ENCODE measurements around the gene RASA4B. TPM values are rescaled to one million over a fixed set of nuclear protein-coding genes. Genes with fewer than 3 reads are reported as not detected.
A peak's percentile ranks its signal among the peaks of the same experiment; 100 is the strongest.
"Not testable (repeated sequence)": the region's sequence is repeated elsewhere in the genome, so short reads cannot be mapped to it uniquely, and the experiment has no call there.

The RASA4B gene
- 7.5 to 12.3 TPM (median 9.9 TPM) in 3 replicates for total RNA-seq
- long read RNA-seq, partial matches to known transcripts: 2 of 4 reads
- long read RNA-seq, other reads (novel, unspliced or antisense): 2 of 4 reads

DNA sequence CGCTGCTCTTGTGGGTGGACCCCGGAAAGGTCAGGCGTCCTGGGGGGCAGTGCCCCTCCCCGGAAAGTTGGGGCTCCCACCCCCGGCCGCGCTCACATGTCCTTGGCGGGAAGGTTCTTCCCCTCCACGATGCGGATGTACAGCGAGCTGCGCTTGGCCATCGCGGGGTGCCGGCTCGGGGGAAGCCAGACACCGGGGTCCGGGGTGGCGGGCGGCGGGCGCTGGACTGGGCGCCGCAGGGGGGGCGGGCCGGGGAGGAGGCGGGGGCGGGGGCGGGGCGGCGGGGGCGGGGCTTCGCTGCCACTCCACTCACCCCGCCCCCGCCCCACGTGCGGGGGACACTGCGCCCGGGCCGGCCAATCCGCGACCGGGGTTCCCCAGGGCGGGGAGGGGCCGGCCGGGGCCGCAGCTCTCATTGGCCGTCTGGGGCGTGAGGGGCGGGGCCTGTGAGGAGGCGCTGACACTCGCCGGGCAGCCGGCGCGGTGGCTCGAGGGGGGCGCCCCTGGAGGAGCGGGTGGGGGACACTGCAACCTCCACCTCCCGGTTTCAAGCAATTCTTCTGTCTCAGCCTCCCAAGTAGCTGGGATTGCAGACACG lies at the start of gene RASA4B:
Gene RASA4B, minus strand, starts transcription at position 228 of the 598 bp plus-strand sequence. Its CDS starts 67 bp downstream, at position 161.
- H3K9me3 Mint-ChIP-seq (ENCODE audit: low read depth); H3K27me3 Mint-ChIP-seq (ENCODE audit: low read depth); H3K36me3 Mint-ChIP-seq (ENCODE audit: low read depth); DNase-seq (ENCODE audit: low spot score); H3K27ac Mint-ChIP-seq (ENCODE audit: unreplicated experiment); H3K4me1 Mint-ChIP-seq (ENCODE audit: low read depth): not testable (repeated sequence)
- peak within 1 kb of the TSS; percentile 44 for H3K4me3 Mint-ChIP-seq (ENCODE audit: unreplicated experiment)

DNA sequence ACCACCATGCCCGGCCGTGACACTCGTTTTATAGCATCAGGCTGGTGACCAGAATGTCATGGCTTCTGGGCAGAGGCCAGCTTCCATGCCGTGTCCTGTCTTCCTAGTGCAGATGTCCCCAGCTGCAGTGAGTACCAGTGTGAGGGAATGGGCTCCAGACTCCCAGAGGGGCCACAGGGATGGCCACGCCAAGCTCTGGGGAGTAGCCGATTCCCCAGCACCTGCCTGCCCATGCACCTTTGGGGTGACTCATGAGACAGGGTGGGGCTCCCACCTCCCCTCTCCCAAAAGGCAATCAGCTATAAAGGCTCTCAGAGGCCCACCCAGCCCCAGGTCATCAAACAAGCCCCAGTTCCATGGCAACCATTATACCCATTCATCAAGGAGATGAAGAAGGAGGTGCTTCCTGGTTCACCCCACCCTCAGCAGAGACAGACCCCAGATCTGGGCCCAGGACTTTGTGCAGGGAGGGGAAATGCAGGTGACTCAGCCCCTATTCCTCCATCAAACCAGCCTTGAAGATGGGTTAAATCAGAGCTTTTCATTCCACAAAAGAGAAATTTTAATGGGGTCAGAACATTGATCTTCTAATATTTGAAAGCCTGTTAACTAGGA lies 33.3 kb upstream of the RASA4B start, which contains the start of gene SPDYE2:
Gene SPDYE2, plus strand, starts transcription at position 419 of the 615 bp plus-strand sequence. CDS start 2,030 bp downstream, outside the sequence.
- H3K27ac Mint-ChIP-seq (ENCODE audit: unreplicated experiment); H3K9me3 Mint-ChIP-seq (ENCODE audit: low read depth); H3K36me3 Mint-ChIP-seq (ENCODE audit: low read depth); H3K4me1 Mint-ChIP-seq (ENCODE audit: low read depth); H3K4me3 Mint-ChIP-seq (ENCODE audit: unreplicated experiment); DNase-seq (ENCODE audit: low spot score); H3K27me3 Mint-ChIP-seq (ENCODE audit: low read depth): not testable (repeated sequence)

DNA sequence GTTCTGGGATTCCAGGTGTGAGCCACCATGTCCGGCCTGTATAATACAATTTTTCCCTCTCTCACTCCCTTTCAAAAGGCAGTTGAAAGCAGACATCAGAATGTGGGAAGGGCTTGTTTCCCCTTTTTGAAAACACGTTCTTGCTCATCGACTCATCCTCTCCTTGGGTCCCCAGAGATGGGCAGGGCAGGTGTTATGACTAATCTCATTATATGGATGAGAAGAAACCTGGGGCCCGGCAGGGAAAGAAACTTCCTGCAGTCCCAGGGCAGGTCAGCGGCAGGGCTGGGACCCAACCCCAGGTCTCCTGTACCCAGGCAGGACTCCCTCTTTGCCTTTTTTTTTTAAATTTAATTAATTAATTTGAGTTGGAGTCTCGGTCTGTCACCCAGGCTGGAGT lies 28.8 kb upstream of the RASA4B start:
- not testable (repeated sequence) for H3K4me1 Mint-ChIP-seq (ENCODE audit: low read depth); H3K9me3 Mint-ChIP-seq (ENCODE audit: low read depth); H3K27ac Mint-ChIP-seq (ENCODE audit: unreplicated experiment); H3K27me3 Mint-ChIP-seq (ENCODE audit: low read depth); DNase-seq (ENCODE audit: low spot score); H3K36me3 Mint-ChIP-seq (ENCODE audit: low read depth); H3K4me3 Mint-ChIP-seq (ENCODE audit: unreplicated experiment)

DNA sequence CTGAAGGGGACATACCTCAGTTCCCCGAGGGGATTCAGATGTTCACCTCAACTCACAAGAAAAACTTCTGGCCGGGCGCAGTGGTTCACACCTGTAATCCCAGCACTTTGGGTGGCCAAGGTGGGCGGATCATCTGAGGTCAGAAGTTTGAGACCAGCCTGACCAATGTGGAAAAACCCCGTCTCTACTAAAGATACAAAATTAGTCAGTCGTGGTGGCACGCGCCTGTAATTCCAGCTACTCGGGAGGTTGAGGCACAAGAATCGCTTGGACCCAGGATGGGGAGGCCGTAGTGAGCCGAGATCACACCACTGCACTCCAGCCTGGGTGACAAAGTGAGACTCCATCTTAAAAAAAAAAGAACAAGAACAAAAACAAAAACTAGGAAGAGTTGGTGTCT lies 27.7 kb upstream of the RASA4B start:
- not testable (repeated sequence) for H3K9me3 Mint-ChIP-seq (ENCODE audit: low read depth); H3K27ac Mint-ChIP-seq (ENCODE audit: unreplicated experiment); DNase-seq (ENCODE audit: low spot score); H3K4me3 Mint-ChIP-seq (ENCODE audit: unreplicated experiment); H3K4me1 Mint-ChIP-seq (ENCODE audit: low read depth); H3K36me3 Mint-ChIP-seq (ENCODE audit: low read depth); H3K27me3 Mint-ChIP-seq (ENCODE audit: low read depth)

DNA sequence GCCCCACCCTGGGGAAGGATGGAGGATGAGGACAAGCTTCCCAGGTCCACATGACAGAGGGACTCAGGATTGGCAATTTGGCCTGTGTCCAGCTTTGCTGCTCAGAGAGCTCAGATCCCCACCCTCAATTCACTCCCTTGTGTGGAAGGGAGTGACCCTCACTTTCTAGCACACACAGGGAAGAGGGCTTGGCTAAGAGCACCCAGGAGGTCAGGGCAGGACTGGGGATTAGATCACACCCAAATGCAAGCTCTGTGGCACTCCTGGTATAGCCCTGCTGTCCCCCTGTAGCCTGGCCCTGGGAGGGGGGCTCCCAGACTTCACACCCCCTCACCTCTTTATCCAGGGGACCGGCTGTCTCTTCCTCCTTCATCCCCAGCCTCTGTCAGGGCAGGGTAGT lies 26.8 kb upstream of the RASA4B start:
- H3K27me3 Mint-ChIP-seq (ENCODE audit: low read depth); H3K36me3 Mint-ChIP-seq (ENCODE audit: low read depth); H3K27ac Mint-ChIP-seq (ENCODE audit: unreplicated experiment); H3K4me1 Mint-ChIP-seq (ENCODE audit: low read depth); H3K9me3 Mint-ChIP-seq (ENCODE audit: low read depth); H3K4me3 Mint-ChIP-seq (ENCODE audit: unreplicated experiment); DNase-seq (ENCODE audit: low spot score): not testable (repeated sequence)

DNA sequence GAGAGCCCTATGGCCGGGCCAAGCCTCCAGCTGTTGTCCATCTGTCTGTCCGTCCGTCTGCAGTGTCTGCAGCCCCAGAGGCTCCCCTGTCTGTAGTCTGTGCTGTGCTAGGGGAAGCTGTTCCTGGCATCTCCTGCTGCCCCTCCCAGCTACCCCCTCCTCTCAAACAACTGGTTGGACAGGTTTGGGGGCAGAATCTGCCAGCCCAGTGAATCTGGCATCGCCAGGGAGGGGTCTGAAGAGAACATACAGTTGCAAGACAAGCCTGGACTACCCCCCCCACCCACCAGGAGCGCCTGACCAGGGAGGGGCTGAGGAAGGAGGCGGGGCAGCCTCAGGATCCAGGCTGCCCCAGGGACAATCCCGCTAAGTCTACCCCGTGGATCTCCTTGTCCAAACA lies 26.0 kb upstream of the RASA4B start, which contains the start of gene UPK3BL2:
Gene UPK3BL2, minus strand, starts transcription at position 101 of the 400 bp plus-strand sequence. Its CDS starts 60 bp downstream, at position 41.
- H3K36me3 Mint-ChIP-seq (ENCODE audit: low read depth); H3K4me3 Mint-ChIP-seq (ENCODE audit: unreplicated experiment); DNase-seq (ENCODE audit: low spot score); H3K27me3 Mint-ChIP-seq (ENCODE audit: low read depth); H3K27ac Mint-ChIP-seq (ENCODE audit: unreplicated experiment); H3K4me1 Mint-ChIP-seq (ENCODE audit: low read depth); H3K9me3 Mint-ChIP-seq (ENCODE audit: low read depth): not testable (repeated sequence)

DNA sequence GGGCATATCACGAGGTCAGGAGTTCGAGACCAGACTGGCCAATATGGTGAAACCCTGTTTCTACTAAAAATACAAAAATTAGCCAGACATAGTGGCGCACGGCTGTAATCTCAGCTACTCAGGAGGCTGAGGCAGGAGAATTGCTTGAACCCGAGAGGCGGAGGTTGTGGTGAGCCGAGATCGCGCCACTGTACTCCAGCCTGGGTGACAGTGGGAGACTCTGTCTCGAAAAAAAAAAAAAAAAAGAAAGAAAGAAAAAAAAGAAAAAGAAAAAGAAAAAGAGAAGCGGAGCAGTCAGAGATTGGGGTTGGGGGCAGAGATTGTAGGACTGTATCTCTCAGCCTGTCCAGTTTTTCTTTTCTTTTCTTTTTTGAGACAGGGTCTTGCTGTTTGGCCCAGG lies 25.2 kb upstream of the RASA4B start:
- DNase-seq (ENCODE audit: low spot score); H3K27ac Mint-ChIP-seq (ENCODE audit: unreplicated experiment); H3K9me3 Mint-ChIP-seq (ENCODE audit: low read depth); H3K36me3 Mint-ChIP-seq (ENCODE audit: low read depth); H3K4me3 Mint-ChIP-seq (ENCODE audit: unreplicated experiment); H3K27me3 Mint-ChIP-seq (ENCODE audit: low read depth); H3K4me1 Mint-ChIP-seq (ENCODE audit: low read depth): not testable (repeated sequence)

DNA sequence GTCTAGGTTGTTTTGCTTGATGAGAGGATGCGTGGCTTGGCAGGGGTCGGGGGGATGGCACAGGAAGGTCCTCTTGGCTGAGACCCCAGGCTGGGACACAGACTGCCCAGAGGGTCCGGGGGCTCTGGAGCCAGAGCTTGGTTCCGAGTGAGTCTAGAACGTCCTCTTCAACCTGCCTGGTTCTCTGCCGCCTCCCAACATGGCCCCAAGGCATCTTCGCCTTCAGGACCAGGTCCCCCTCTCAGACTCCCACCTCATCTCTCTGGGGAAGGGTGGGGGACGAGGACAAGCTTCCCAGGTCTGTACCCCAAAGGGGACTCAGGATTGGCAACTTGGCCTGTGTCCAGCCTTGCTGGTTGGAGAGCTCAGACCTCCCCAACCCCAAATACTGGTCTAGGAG lies 24.5 kb upstream of the RASA4B start:
- H3K27me3 Mint-ChIP-seq (ENCODE audit: low read depth); H3K36me3 Mint-ChIP-seq (ENCODE audit: low read depth); H3K9me3 Mint-ChIP-seq (ENCODE audit: low read depth); H3K4me1 Mint-ChIP-seq (ENCODE audit: low read depth); H3K27ac Mint-ChIP-seq (ENCODE audit: unreplicated experiment); DNase-seq (ENCODE audit: low spot score); H3K4me3 Mint-ChIP-seq (ENCODE audit: unreplicated experiment): not testable (repeated sequence)

DNA sequence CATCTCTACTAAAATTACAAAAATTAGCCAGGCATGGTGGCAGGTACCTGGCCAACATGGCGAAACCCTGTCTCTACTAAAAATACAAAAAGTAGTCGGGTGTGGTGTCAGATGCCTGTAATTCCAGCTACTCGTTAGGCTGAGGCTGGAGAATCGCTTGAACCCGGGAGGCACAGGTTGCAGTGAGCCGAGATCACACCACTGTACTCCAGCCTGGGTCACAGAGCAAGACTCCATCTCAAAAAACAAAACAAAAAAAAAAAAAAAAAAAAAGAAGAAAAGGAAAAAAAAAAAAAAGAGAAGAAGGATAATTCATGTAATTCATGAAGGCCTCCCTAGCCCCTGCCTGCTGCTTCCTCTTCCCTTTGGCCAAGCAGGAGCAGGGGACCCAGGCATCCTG lies 23.0 kb upstream of the RASA4B start:
- not testable (repeated sequence) for DNase-seq (ENCODE audit: low spot score); H3K36me3 Mint-ChIP-seq (ENCODE audit: low read depth); H3K27ac Mint-ChIP-seq (ENCODE audit: unreplicated experiment); H3K27me3 Mint-ChIP-seq (ENCODE audit: low read depth); H3K9me3 Mint-ChIP-seq (ENCODE audit: low read depth); H3K4me1 Mint-ChIP-seq (ENCODE audit: low read depth); H3K4me3 Mint-ChIP-seq (ENCODE audit: unreplicated experiment)

DNA sequence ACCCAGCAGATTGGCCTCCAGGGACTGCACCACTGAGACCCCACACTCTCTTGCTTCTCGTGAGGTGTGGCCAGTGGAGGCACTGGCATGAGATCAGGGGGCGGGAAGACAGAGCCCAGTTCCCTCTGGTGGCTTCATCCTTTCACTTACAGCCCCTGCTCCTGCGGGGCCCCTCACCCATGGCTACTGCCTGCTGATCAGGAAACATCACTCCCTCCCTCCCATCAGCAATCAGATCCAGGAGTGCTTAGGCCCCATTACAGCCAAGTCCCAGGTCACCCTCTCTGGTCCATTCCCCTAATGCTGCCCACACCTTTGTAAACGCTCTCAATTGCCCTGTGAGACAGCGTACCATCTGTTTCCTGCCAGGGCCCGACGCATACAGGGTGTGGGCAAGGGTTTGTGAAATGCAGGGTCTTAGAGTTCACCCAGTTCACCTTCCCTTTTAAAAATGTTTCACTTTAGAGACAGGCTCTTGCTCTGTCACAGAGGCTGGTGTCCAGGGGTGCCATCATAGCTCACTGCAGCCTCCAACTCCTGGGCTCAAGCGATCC lies 17.6 kb upstream of the RASA4B start:
- not testable (repeated sequence) for H3K27me3 Mint-ChIP-seq (ENCODE audit: low read depth); H3K9me3 Mint-ChIP-seq (ENCODE audit: low read depth); H3K36me3 Mint-ChIP-seq (ENCODE audit: low read depth); DNase-seq (ENCODE audit: low spot score); H3K4me1 Mint-ChIP-seq (ENCODE audit: low read depth); H3K4me3 Mint-ChIP-seq (ENCODE audit: unreplicated experiment); H3K27ac Mint-ChIP-seq (ENCODE audit: unreplicated experiment)

DNA sequence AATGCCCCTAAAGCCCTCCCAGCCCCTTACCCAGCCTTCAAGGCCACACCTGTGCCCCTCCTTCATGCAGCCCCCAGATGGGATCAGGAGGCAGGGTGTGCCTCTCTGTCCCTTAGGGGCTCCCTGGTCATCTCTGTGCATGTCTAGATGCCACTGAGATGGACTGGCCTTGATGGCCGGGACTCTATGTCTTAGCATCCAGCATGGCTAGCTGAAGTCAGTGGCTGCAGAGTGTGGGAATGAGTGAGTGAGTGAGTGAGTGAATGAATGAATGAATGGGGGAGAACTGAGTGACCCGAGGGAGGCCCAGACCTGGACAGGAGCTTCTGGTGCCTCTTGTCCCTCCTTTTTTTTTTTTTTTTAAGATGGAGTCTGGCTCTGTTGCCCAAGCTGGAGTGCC lies 14.6 kb upstream of the RASA4B start:
- not testable (repeated sequence) for H3K4me1 Mint-ChIP-seq (ENCODE audit: low read depth); DNase-seq (ENCODE audit: low spot score); H3K36me3 Mint-ChIP-seq (ENCODE audit: low read depth); H3K27me3 Mint-ChIP-seq (ENCODE audit: low read depth); H3K4me3 Mint-ChIP-seq (ENCODE audit: unreplicated experiment); H3K27ac Mint-ChIP-seq (ENCODE audit: unreplicated experiment); H3K9me3 Mint-ChIP-seq (ENCODE audit: low read depth)

DNA sequence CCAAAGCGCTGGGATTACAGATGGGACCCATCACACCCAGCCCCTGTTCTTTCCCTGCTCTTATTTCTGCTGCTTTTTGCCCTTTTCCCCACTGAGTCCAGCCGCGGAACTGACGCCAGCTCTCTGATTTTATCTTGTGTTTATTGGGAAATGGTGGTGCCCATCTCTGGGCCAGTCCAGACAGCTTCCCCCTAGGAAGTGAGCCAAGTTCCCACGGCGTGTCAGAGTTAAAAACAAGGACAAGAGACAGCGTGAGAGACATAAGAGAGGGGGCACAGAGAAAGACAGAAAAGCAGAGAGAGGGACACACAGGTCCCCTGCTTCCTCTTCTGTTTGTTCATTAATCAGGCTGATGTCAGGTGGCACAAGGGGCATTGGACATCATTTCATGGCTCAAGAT lies 14.0 kb upstream of the RASA4B start:
- not testable (repeated sequence) for H3K27ac Mint-ChIP-seq (ENCODE audit: unreplicated experiment); H3K9me3 Mint-ChIP-seq (ENCODE audit: low read depth); DNase-seq (ENCODE audit: low spot score); H3K4me1 Mint-ChIP-seq (ENCODE audit: low read depth); H3K27me3 Mint-ChIP-seq (ENCODE audit: low read depth); H3K4me3 Mint-ChIP-seq (ENCODE audit: unreplicated experiment); H3K36me3 Mint-ChIP-seq (ENCODE audit: low read depth)

All from chondrocyte (in vitro differentiated cells).